ENCODE measurements around the gene PTPRN2.
"Not testable (repeated sequence)": the region's sequence is repeated elsewhere in the genome, so short reads cannot be mapped to it uniquely, and the experiment has no call there.

The PTPRN2 gene

DNA sequence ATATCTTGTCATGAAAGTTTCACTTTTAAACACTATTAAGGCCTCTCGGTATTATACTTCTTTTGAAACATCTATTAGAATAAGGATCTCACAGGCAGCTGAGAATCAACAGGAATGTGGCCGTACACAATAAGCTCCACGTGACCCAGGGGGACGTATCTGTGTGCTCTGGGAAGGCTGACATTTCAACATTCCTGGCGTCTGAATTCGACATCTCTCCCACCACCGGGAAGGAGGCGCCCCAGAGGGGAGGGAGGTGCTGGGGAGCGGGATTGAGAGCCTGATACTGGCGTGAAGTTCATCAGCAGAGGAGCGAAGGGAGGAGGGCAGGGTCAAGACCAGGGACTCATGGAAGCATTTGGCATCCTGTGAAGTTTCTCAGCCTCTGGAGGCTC is 849.6 kb downstream of the PTPRN2 start:
- H3K4me3 ChIP-seq (ENCODE audit: low read depth, low read length) = no peak overlapping the region
- TF ChIP-seq CTCF (IDR thresholded peaks at IDR 0.05; ENCODE audit: borderline replicate concordance, insufficient read depth, low read depth, low read length) = no peak

DNA sequence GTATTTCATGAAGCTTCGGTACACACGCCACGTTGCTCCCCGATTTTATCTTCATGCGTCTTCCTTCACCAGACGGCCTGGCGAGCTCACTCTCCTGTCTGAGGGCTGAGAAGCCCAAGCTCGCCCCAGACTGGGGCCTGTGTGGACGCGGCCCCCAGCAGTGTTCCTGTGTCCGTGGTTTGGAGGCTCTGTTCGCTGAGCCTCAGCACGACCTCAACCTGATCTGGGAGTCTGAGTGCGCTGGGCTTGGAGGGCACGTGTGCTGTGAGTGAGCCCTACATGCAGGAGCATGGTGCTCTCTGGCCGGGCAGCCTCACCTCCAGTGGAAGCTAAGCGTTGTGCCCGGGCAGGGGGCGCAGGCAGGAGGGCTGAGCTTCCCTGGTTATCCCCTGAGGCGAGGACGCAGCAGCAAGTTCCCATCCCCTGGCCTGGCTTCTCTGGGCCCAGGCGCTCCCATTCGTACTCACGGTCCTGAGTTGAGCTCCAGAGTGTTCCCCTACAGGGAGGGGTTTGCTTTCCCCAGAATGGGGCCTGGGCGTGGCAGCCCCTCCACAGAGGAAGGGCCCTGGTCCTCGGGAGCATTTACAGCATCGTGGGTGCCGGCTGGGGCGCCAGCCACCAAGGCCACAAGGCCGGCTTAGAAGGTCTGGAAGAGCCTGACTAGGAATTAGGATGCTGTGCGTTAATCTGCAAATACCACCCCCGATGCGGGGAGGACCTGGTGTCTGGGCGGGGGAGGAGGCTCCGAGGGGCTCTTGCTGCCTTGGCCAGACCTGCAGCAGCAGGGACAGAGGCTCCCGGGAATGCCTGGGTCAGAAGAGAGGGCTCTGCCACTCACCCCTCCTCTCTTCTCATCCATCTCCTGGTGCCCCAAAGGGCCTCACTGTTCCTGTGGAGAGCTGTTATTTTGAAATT is 850.2 kb downstream of the PTPRN2 start:
- no peak for TF ChIP-seq CTCF (IDR thresholded peaks at IDR 0.05; ENCODE audit: borderline replicate concordance, insufficient read depth, low read depth, low read length)
- H3K4me3 ChIP-seq (ENCODE audit: low read depth, low read length) = no peak overlapping the region

- no peak overlapping the region for H3K4me3 ChIP-seq (ENCODE audit: low read depth, low read length)
- TF ChIP-seq CTCF (IDR thresholded peaks at IDR 0.05; ENCODE audit: borderline replicate concordance, insufficient read depth, low read depth, low read length) = no peak
Measured at GRCh38 chr7:157736341-157736740, 851.3 kb downstream of the PTPRN2 start.

GRCh38 chr7:157735826-157736225 is 851.8 kb downstream of the PTPRN2 start:
- no peak for TF ChIP-seq CTCF (IDR thresholded peaks at IDR 0.05; ENCODE audit: borderline replicate concordance, insufficient read depth, low read depth, low read length)
- H3K4me3 ChIP-seq (ENCODE audit: low read depth, low read length) = no peak overlapping the region

- no peak overlapping the region for H3K4me3 ChIP-seq (ENCODE audit: low read depth, low read length)
- TF ChIP-seq CTCF (IDR thresholded peaks at IDR 0.05; ENCODE audit: borderline replicate concordance, insufficient read depth, low read depth, low read length) = no peak
Measured at GRCh38 chr7:157734676-157735640, 852.7 kb downstream of the PTPRN2 start.

DNA sequence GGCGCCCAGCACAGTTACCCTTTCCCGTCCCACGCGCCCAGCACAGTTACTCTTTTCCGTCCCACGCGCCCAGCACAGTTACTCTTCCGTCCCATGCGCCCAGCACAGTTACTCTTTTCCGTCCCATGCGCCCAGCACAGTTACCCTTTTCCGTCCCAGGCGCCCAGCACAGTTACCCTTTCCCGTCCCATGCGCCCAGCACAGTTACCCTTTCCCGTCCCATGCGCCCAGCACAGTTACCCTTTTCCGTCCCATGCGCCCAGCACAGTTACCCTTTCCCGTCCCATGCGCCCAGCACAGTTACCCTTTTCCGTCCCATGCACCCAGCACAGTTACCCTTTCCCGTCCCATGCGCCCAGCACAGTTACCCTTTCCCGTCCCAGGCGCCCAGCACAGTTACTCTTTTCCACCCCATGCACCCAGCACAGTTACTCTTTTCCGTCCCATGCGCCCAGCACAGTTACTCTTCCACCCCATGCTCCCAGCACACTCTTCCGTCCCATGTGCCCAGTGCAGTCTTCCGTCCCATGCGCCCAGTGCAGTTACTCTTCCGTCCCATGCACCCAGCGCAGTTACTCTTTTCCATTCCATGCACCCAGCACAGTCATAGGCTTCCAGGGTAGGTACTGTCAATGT is 853.7 kb downstream of the PTPRN2 start:
- not testable (repeated sequence) for H3K4me3 ChIP-seq (ENCODE audit: low read depth, low read length)

DNA sequence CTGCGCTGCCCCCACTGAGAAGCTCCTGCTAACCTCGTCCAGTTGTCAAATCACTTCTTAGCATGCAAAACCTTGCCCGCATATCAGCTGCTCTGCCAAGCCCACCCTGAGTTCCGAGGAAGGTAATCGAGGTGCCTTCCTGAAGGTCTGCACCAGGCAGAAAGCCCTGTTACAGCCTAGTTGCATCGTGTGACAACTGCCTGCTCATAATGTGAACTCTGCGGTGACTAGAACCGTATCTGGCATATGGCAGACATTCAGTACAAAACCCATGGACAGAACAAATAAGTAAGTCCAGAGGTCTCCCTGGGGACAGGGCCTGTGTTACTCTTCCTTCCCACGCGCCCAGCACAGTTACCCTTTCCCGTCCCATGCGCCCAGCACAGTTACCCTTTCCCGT is 856.5 kb downstream of the PTPRN2 start:
- no peak for TF ChIP-seq CTCF (IDR thresholded peaks at IDR 0.05; ENCODE audit: borderline replicate concordance, insufficient read depth, low read depth, low read length)
- no peak overlapping the region for H3K4me3 ChIP-seq (ENCODE audit: low read depth, low read length)
